ENCODE measurements around the gene FOXD2.

Gene FOXD2

GRCh38 chr1:47474278-47475193 lies 36.7 kb downstream of the FOXD2 start:
- Histone ChIP-seq H3K27ac (ENCODE audit: low read depth, low read length, poor library complexity, severe bottlenecking) (no peak overlapping the region), H2AFZ (ENCODE audit: low read length) (no peak overlapping the region), H3K79me2 (ENCODE audit: insufficient read depth, low read length) (no peaks in the 10 kb centered on the region), H3K9me3 (ENCODE audit: low read length) (no peaks in the 10 kb centered on the region), H3K4me1 (ENCODE audit: insufficient read depth, low read length, severe bottlenecking) (no peaks in the 10 kb centered on the region), H3F3A (ENCODE audit: insufficient read depth, low read length) (no peaks in the 10 kb centered on the region), H3K9me2 (ENCODE audit: low read depth, low read length) (no peaks in the 10 kb centered on the region), H3K36me3 (ENCODE audit: insufficient read depth, low read length) (no peaks in the 10 kb centered on the region), H3K4me3 (ENCODE audit: low read depth, low read length, poor library complexity, severe bottlenecking) (no peak overlapping the region), H3K9ac (ENCODE audit: low read length) (no peak overlapping the region), H3K27me3 (ENCODE audit: insufficient read depth, low read length) (no peaks in the 10 kb centered on the region; the same call in 1 of the 2 replicates), H3K4me2 (ENCODE audit: low read length) (no peak overlapping the region), H4K20me1 (ENCODE audit: insufficient read depth, low read length) (no peaks in the 10 kb centered on the region)
- TF ChIP-seq CTCF (IDR thresholded peaks at IDR 0.05; ENCODE audit: low read length) (no peak), EZH2 (IDR thresholded peaks at IDR 0.05; ENCODE audit: borderline replicate concordance, low read length) (no peak)

DNA sequence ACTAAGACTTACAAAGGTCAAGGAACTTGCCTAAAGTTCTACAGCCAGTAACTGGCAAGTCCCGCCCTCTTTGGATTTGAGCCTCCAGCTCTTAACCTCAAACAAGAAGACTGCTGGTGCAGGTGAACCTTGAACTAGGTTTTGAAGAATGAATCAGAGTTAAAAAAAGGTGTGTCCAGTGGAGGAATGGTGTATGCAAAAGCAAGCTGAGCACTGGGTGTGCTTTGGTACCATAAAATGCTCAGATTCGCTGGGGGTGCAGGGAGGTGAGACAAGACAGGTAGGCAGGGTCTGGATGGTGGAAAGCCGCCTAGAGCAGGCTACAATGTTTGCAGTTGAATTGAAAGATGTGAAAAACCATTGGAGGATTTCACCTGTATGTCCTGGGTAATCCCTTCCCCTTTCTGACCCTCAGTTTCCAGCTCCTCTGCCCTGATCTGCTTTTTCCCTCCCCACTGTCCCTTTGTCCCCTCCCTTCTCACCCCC lies 39.8 kb downstream of the FOXD2 start:
- no peaks in the 10 kb centered on the region for H3K79me2 ChIP-seq (ENCODE audit: insufficient read depth, low read length)
- H3K27me3 ChIP-seq (ENCODE audit: insufficient read depth, low read length): no peaks in the 10 kb centered on the region; the same call in 1 of the 2 replicates
- no peaks in the 10 kb centered on the region for H3K36me3 ChIP-seq (ENCODE audit: insufficient read depth, low read length)
- H3K4me1 ChIP-seq (ENCODE audit: insufficient read depth, low read length, severe bottlenecking): no peaks in the 10 kb centered on the region
- H3K4me3 ChIP-seq (ENCODE audit: low read depth, low read length, poor library complexity, severe bottlenecking): no peak overlapping the region
- TF ChIP-seq EZH2 (IDR thresholded peaks at IDR 0.05; ENCODE audit: borderline replicate concordance, low read length) (no peak), CTCF (IDR thresholded peaks at IDR 0.05; ENCODE audit: low read length) (no peak)
- no peaks in the 10 kb centered on the region for H4K20me1 ChIP-seq (ENCODE audit: insufficient read depth, low read length)
- H3K9ac ChIP-seq (ENCODE audit: low read length): no peak overlapping the region
- H2AFZ ChIP-seq (ENCODE audit: low read length): no peak overlapping the region
- H3K27ac ChIP-seq (ENCODE audit: low read depth, low read length, poor library complexity, severe bottlenecking): no peak overlapping the region
- H3K4me2 ChIP-seq (ENCODE audit: low read length): no peak overlapping the region
- no peaks in the 10 kb centered on the region for H3F3A ChIP-seq (ENCODE audit: insufficient read depth, low read length)
- no peaks in the 10 kb centered on the region for H3K9me3 ChIP-seq (ENCODE audit: low read length)
- H3K9me2 ChIP-seq (ENCODE audit: low read depth, low read length): no peaks in the 10 kb centered on the region

DNA sequence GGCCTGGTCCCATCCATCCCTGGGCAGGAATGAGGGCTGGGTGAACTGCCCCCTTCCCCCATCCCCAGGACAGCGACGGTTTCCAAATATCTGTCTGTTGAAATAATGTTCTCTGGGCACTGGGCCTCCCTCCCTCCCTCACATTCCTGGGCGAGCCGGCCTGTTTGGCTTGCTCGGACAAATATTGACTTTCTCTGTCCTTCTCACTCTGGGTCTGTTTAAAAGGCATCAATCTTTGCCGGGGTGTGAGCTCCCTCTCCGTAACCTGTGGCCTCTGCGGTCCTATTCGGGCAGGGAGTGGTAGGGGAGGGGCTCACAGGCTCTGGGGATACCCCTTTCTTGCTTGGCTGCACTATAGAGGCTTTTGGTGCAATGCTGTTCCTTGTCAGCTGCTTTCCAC lies 40.2 kb downstream of the FOXD2 start:
- no peak overlapping the region for H3K4me3 ChIP-seq (ENCODE audit: low read depth, low read length, poor library complexity, severe bottlenecking)
- H3K9me2 ChIP-seq (ENCODE audit: low read depth, low read length): no peaks in the 10 kb centered on the region
- no peak overlapping the region for H2AFZ ChIP-seq (ENCODE audit: low read length)
- no peaks in the 10 kb centered on the region for H4K20me1 ChIP-seq (ENCODE audit: insufficient read depth, low read length)
- H3K79me2 ChIP-seq (ENCODE audit: insufficient read depth, low read length): no peaks in the 10 kb centered on the region
- no peak overlapping the region for H3K4me2 ChIP-seq (ENCODE audit: low read length)
- no peaks in the 10 kb centered on the region for H3K9me3 ChIP-seq (ENCODE audit: low read length)
- peaks cover 2% of the 10 kb centered on the region; the same call in 1 of the 2 replicates for H3K27me3 ChIP-seq (ENCODE audit: insufficient read depth, low read length)
- no peaks in the 10 kb centered on the region for H3K4me1 ChIP-seq (ENCODE audit: insufficient read depth, low read length, severe bottlenecking)
- no peaks in the 10 kb centered on the region for H3F3A ChIP-seq (ENCODE audit: insufficient read depth, low read length)
- TF ChIP-seq CTCF (IDR thresholded peaks at IDR 0.05; ENCODE audit: low read length) (no peak), EZH2 (IDR thresholded peaks at IDR 0.05; ENCODE audit: borderline replicate concordance, low read length) (no peak)
- no peak overlapping the region for H3K9ac ChIP-seq (ENCODE audit: low read length)
- H3K36me3 ChIP-seq (ENCODE audit: insufficient read depth, low read length): no peaks in the 10 kb centered on the region
- H3K27ac ChIP-seq (ENCODE audit: low read depth, low read length, poor library complexity, severe bottlenecking): no peak overlapping the region
